HG03097 (cell line): ENCODE results near the gene CUTA.

Experiments
- ATAC-seq: cut with Tn5 transposase; IDR thresholded peaks from one replicate; pipeline ENCODE4 v1.9.1; 2021; ENCODE audit not compliant: unreplicated experiment, low FRiP score

CUTA gene

DNA sequence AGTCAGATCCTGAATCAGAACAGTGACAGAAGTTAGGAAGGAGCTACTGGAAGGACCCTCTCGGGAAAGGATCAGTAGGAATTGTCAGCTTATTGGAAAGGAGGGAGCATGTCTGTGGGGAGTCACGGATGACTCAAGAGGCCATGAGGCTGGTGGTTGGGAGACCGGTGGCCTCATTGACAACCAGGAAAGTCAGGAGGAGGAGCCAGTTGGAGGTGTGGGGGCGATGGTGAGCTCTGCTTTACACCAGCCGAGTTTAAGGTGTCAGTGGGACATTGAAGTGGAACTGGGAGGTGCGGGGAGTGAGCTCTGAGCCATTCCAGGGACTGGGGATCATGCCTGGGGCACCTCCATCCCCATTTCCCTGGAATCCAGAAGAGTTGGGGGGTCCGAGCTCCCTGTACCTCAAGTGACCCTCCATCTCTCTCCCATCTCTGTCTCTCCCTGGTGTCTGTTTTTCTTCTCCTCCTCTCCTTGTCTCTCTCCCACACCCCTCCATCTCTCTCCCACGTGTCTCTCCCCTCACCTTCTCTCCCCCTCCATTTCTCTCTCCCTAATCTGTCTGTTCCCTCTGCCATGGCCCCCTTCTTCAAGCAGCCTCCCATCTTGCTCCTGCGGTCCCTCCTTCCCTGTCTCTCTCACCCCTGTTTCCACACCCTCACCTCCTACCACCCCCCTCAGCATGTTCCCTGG, 22.2 kb upstream of the CUTA start:
- no peak for ATAC-seq

GRCh38 chr6:33438978-33439594, 21.2 kb upstream of the CUTA start:
- ATAC-seq: no peak

GRCh38 chr6:33437666-33438065, 19.8 kb upstream of the CUTA start:
- no peak for ATAC-seq

DNA sequence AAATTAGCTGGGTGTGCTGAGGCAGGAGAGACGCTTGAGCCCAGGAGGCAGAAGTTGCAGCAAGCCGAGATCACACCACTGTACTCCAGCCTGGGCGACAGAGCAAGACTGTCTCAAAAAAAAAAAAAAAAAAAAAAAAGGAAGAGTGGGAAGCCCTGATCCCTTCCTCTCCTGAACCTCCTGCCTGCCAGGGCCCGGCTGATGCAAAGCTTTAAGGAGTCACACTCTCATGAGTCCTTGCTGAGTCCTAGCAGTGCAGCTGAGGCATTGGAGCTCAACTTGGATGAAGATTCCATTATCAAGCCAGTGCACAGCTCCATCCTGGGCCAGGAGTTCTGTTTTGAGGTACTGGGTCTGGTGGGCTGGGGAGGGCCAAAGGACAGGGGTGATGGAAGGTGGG, 17.1 kb upstream of the CUTA start:
- no peak for ATAC-seq

DNA sequence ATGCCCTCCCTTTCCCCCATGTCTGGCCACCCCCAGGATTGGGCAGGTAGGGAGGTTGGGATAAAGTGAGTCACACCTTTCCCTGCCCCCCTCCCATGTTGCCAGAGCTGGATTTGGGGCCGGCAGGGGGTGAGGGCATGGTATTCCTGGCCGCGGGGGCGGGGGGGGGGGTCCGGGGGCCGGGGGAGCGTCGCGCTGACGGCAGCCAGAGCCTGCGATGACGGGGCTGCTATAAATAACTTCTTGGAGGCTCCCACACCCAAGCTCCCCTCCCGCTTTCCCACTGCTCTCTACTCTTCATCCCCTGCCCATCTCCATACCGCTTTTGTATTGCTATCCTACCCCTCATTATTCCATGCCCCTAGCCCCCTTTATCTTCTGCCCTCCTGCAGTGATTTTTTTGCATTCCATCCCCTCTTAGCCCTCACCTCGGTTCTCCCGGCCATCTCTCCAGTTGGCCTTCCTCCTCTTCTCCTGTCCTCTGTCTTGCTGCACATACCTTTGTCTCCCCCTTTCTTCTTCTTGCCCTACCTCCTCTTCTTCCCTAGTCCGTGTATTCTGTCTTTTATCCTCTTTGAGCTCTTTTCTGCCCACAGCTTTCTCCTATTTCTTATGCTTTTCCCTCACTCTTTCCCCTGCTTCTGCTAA, 15.8 kb upstream of the CUTA start:
- ATAC-seq: no peak

DNA sequence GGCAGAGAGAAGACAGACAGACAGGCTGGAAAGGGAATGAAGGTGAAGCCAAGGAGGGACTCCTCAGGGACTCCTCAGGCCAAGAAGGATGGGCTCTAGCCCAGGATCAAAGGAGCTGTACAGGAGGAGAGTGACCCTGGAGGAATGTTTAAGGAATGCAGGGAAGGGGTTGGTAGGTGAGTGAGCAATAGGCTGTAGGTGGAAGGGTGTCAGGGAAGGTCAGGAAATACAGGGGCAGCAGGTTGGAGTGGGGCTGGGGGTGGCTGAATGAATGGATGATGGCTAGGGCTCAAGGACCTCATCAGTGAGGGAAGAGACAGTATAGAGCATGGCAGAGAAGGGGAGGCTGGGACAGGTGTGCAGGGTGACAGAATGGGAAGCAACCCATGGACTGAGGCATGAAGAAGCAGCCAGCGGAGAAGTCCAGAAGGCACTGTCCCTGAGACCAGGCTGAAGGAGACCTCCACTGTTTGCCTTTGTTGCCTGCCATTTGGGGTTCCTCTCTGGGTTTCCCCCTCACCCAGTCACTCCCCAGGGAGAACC, 15.2 kb upstream of the CUTA start:
- no peak for ATAC-seq

DNA sequence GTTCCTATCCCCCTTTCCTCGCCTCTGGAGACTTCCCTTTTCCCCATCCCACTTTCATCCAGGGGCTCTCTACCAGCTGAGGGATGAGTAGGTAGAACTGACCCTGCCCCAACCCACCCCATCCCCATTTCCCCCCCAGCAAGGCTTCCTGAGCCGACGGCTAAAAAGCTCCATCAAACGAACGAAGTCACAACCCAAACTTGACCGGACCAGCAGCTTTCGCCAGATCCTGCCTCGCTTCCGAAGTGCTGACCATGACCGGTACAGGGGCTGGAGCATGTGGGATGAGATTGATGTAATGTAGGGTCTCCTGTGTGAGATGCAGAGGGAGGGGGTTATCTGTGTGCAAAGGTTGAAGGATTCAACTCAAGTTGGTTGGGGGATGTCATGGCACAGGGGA, 14.6 kb upstream of the CUTA start:
- no peak for ATAC-seq

GRCh38 chr6:33431880-33432541, 14.1 kb upstream of the CUTA start:
- no peak for ATAC-seq

DNA sequence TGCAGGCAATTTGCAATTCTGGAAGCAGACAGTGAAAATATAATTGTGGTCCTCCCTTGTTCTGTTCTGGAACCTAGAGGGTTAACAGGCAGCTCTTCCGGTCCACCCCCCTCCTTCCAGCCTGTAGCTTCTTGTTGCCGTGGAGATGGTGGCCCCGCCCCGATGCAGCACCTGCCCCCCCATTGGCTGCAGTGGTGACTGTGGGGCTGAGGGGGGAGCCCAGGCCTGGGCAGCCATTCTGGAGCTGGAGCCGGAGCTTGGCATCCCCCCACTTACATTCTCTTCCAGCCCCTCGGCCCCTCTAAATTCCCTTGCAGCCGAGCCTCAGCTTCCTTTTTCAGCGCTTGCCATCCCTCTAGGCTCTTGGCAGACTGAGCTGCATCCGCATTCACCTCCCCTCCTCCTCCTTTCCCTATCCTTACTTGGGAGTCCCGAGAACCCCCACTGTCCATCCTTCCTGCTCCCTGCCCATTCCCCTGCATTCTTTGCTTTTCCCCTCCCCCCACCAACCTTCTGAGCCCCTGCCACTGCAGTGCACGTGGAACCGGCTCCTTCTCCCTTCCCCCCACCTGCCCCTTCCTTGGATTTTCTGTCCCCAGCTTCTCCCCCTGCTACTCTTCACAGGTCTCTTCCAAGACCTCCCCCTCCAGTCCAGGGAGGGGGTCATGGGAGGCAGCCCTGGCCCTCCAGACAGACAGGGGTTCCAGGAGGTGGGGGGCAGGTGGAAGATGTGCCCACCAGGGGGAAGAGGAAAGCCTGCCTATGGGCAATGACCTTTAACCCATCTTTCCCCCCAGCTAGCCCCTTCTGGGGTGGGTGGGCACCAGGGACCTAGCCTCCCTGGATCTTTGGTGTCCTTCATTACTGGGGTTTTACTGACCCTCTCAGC, 13.3 kb upstream of the CUTA start:
- ATAC-seq: no peak

- no peak for ATAC-seq
These were observed 12.4 kb upstream of the CUTA start for GRCh38 chr6:33430334-33430733.

- ATAC-seq: no peak
These were observed 11.8 kb upstream of the CUTA start for GRCh38 chr6:33429750-33430052.

GRCh38 chr6:33428966-33429749, 11.3 kb upstream of the CUTA start:
- ATAC-seq: no peak

- ATAC-seq: no peak
These were observed 10.5 kb upstream of the CUTA start for GRCh38 chr6:33428224-33428965.

DNA sequence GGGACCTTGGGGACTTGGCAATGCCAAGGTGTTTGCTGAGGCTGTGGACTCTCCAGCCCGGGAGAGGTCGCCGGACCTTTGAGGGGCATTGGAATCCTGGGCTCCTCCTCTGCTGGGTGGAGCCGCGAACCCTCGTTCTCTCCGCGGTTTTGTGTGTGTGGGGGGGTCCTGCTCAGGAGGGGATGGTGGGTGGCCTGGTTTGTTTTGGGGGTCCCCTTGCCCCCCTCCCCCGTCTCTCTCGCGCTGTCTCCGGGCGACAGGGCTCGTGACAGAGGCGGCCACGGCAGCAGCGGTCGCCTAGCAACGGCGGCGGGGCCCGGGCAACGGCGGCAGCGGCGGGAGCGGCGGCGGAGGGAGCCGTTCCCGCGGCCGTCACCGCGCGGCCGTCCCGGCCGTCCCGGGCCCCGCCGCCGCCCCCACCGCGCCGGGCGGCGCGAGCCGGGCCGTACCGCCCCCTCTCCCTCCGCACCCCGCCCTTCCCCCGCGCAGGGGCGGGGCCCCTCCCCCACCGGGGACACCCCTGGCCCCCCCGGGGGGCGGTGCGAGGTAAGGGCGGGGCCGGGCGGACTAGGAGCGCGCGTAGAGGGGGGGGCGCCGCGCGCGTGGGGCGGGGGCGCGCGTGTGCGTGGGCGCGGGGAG, 9.8 kb upstream of the CUTA start:
- ATAC-seq: no peak

GRCh38 chr6:33426590-33427511, 8.9 kb upstream of the CUTA start:
- ATAC-seq: no peak

GRCh38 chr6:33425668-33426577, 8.0 kb upstream of the CUTA start:
- no peak for ATAC-seq
